Stimulated activated CD8-positive, alpha-beta memory T cell treated with anti-CD3 and anti-CD28 coated beads, Interleukin-2, amount 100 ng/mL, for 48 hours (primary cell): Measurements from ENCODE around the gene ISYNA1.

Experiments
- DNase-seq, 2 donors: peaks; one replicate each; pipeline ENCODE4 v3.0.0-alpha.2; 2020; ENCODE audit warnings: low read depth in 2 of 2

The ISYNA1 gene

DNA sequence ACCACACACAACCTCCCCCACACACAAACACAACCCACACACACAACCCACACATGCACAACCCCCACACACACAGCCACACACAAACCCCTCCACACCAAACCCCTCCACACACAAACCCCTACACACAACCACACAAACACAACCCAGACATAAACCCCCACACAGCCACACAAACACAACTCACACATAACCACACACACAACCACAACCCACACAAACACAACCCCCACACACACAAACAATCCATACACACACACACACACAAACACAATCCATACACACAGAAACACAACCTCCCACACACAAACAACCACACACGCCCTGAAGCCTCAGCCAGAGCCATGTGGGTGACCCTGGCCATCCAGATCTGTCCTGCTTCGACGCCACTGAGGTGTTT is 30.0 kb upstream of the ISYNA1 start:
- DNase-seq, result no peak

DNA sequence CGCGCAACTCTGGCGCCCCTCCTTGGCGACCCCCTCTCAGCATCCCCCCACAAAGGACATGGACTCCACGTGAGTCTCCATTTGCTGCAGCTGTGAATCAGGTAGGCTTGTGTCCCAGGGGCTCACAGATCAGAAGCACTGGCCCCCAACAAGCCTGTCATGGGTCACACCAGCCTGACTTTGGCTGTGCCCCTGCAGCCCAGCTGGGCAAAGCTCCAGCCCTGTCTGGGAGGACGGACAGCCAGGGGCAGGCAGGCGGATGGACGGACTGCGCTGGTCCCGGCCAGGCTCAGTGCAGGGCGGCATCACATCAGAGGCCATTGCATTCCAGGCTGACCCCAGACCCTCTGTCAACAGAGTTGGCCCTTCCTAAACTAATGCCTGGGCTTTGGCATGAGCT is 28.4 kb upstream of the ISYNA1 start:
- no peak for DNase-seq

DNA sequence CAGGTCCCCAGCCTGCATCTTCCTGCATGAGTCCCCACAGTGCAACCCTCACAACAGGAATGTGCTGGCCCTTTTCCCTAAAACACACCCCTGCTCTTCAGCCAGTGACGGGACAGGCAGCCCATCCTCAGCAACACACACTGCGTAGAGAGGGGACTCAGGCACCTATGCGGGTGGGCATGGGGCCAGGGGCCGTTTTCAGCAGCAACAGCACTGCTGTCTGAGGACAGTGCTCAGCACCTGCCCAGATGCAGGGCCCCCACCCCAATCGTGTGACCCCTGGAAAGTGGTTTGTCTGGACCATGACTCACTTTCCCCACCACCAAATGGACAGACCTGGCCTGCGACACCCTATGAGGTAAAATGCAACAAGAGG is 28.0 kb upstream of the ISYNA1 start:
- no peak for DNase-seq

DNA sequence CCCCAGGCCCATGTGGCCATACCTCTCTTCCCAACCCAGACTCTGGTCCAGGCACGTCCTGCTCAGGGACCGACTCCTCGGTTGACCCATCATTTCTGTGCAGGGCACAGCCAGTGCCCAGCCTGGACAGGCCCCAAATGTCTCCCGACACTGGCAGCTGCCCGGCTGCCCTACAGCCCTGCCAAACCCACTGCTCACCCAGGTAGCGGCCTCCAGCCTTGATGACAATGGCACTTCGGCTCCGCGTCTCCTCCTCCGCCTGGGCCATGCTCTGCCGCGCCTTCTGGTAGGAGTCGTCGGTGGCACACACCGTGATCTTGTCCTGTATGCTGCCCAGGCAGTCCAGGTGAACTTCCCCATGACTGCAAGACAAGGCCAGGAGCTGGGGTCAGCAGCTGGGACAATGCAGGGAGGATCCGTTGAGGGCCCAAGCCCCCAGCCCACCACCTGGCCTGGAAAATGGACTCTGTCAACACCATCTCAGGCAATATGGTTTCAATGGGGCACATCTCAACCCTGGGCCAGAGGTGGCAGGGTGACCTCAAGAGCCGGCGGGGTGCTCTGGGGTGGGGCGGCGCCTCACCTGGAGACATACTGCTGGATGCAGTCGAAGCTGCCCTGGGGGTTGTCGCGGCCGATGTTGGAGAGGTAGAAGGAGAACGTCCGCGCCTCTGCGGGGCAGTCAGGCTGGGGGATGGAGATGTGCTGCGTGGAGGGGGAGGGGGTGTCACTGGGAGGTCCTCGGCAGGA is 27.5 kb upstream of the ISYNA1 start:
- DNase-seq, result no peak

DNA sequence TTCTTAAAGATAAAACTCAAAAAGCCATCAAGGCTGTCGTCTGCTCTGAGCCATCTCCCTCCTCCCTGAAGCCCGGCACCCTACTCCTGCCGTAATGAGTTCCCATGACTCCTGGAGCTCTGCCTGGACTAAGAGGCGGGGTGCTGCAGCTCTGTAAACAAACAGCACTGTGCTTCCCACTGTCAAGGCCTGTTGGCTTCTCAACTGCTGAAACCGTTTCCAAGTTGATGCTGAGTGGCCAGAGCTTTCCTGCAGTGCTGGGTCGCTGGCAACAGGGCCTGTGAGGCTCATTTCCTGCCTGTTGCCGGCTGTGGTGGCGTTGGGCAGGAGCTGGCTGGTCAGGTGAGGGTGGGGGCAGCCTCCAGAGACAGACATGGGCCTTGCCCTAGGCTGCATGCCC is 26.7 kb upstream of the ISYNA1 start:
- no peak for DNase-seq

DNA sequence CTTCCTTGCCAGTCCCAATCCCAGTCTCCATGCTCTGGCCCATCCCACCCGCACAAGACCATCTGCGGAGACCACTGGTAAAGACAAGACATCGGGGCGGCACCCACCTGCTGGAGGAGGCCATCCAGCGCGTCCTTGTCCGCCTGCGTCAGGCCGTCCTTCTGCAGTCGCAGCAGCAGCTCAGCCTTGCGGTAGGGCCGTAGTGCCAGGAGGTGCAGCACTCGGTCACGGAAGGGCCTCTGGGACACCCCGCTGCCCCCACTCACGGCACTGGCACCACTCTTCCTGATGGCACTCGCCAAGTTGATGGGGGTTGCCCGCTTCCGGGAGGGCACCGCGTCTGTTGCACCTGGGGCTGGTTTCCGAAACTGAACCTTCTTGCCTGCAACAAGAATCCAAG is 23.5 kb upstream of the ISYNA1 start:
- DNase-seq, result no peak

DNA sequence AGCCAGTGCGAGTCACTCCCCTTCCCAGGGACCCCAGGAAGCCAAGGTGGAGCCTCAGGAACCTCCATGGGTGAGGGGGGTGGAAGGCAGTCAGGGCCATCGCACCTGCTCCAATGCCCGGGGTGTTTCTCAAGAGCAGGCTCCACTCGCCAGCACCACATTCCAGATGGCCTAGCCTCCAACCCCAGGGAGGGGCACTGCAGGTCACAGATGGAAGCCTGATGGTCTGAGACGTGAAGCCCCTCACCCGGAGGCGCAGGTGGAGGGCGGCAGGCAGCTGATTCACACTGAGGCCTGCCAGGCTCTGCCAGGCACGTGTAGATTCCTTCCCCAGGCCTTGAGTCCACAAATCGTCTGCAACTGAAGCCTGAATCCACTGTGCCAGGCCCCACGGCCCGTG is 23.0 kb upstream of the ISYNA1 start:
- no peak for DNase-seq

DNA sequence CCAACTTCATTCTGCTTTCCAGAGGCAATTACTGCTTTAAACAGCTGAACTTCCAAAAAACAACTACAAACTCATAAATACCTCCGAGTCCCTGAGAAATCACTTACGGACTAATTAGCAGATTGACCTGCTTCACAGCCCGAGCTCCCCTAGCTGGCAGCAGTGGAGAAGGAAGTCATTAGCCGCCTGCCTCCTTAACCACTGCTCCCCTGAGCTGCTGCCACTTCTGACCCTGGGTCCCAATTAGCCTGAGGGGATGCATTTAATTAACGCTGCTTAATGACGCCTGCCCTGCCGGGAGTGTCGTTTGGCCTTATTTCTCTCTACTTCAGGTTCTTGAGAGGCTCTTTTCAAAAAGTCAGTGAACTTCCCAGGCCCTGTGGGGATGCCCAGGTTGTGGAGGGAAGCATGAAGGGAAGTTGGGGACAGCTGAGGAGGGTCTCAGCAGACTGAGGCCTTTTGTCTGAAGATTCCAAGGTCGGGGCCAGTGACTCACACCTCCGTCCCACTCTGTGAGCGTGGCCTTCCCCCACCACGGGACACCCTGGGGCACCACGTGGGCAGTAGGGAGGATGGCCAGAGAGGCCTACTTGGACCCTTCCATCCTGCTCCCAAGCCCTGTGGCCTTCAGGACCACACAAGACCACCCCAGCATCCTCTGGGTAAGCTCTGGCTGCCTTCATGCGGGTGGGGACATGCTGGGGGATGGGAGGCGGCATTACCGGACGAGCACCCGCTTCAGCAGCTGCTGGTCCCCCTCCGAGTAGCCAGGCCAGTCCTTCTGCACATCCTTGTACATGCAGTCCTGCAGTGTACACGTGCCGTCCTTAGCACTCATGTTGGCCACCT is 19.8 kb upstream of the ISYNA1 start:
- DNase-seq, result no peak

DNA sequence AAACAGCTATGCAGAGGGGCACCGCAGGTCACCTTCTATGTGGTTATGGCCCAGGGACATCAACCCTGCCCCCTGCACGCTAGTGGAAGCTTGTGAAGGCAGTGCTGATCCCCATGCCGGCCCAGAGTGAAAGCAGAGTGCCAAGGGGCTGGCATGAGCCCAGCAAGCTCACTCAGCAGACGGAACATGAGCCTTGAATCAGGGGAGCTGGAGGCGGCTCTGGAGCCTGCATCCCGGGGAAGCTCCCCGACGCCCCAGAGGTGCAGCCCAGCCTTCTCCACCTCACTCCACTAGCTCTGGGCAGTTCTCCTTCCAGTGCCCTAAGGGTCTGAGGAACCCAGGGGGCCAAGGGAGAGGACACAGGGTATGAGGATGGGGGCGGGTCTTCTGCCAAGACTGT is 19.0 kb upstream of the ISYNA1 start:
- DNase-seq, result no peak

DNA sequence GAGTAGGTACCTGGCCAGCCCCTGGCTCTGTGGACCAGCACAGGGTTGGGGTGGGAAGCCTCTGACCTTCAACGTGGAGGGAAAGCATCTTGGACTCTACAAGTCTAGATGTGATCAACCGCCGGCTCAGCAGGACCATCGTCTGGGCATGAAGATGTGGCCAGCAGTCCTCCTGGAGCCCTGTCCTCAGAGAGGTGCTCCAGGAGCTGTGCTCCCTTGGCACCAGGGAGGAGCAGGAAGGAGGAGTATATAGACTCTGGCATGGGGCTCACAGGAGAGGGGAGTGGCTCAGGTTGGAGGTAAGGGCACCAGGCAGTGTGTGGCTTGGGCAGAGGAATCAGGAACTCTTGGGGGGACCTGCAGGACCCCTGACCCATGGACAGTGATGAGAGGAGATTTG is 18.3 kb upstream of the ISYNA1 start:
- no peak for DNase-seq

DNA sequence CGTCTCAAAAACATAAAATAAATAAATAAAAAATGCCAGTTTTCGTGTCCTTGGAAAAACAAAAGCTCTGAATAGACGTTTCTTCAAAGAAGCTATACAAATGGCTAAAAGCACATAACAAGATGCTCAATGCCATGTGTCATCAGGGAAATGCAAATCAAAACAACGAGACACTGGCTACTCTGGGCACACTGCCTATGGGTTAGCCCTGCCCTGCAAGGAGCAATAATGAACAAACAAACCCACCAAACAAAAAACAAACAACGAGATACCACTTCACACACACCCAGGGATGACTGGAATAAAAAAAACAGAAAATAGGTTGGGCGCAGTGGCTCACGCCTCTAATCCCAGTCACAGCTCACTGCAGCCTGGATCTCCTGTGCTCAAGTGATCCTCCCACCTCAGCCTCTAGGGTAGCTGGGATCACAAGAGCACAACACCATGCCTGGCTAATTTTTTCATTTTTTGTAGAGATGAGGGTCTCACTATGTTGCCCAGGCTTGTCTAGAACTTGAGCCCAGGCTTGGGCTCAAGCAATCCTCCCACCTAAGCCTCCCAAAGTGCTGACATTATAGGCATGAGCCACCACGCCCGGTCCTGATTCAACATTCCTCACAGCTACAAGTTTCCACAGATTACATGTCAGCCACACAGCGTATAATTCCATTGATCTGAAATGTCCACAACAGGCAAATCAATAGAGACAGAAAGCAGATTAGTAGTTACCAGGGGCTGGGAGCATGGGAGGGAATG is 15.5 kb upstream of the ISYNA1 start:
- no peak for DNase-seq

DNA sequence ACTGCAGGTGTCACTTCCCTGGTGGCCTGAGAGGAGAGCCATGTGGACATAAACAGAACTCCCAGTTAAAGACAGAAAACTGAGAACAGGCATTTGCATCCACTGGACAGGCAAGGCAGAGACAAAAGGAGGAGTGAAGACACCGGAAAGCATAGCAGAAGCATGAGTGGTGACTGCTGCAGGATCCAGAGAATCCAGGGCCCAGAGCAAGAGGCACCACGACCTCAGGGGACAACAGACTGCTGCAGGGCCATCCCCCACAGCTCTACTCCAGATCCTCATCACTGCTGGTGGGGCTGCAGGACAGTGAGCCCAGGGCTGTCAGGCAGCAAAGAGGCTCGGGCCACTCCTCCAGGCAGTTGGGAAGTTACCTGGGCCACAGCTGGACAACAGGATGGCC is 14.5 kb upstream of the ISYNA1 start:
- no peak for DNase-seq

DNA sequence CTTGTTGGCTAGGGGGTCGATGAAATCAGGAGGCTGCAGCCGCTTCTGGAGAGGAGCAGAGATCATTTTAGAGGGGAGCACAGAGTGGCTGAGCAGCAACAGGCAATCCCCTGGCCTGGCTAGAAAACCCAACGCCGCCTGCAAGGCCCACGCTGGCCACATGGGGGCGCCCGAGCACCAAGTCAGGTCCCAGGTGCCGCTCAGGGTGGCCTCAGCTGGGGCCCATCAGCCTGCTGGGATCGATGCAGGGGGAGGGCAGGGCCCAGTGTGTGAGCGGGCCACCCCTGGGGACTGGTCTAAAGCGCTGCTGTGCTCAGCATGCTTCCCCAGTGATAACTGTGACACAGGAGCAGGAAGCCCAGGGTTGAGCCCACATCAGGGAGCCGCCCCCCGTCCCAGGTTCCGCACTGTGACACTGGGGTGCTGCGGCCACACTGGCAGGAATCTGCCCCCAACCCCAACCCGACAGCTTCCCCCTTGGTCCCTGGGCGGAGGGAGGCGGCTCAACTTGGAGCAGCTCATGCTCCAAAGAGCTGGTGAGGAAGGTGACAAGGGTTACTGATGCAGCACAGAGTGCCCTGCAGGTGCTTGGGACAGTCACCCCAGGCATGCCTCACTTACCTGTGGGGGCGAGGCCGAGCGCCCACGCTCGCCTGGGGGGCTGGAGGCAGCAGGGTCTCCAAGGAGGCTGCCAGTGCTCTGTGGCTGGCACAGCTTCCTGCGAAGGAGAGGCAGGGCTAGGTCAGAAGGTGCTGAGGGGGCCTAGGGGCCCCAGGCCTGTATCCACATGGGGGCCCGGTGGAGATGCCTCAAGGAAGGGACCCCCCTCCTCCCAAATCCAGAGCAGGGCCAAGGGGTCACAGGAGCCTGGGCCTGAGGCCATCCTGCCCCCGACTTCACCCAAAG is 13.3 kb upstream of the ISYNA1 start:
- DNase-seq, result peak; percentile 81 to 82

DNA sequence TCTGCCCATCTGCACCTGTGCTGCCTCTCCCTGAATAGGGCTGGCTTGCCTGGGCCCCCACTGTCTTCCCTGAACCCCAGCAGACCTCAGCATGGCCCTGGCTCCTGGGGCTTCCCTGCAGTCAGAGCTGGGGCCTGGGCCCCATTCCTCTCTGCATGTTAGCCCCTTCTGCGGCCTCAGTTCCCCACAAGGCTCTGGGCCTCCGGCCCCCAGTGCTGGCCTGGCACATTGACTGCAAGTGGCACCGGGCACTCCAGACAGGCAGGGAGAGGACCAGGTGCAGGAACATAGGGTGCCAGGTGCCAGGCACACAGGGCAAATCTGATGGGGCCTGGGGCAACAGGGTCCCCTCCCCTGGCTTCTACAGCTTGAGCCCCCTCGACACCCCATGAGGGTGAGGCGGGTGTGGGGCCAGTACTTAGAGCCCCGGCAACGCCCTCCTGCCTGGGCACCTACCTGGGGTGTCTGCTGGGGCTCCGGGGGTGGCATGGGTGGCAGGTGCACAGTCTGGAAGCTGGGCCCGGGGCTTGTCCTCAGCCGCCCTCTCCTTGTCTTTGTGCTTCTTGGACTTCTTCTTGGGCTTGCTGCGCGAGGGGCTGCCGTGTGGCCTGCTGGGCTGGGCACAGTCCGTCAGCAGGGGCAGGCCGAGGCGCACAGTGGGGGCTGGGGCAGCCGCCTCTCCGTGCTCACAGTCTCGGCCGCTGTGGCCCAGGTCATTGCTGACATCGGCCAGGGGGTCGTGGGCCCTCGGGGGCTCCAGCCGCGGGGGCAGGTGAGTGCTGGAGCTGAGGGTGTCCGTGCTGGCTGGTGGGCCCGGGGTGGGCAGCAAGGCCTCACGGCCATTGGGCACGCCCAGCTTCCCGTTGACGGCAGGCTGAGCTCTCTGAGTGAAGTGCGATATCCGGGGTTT is 12.3 kb upstream of the ISYNA1 start:
- DNase-seq, result no peak

DNA sequence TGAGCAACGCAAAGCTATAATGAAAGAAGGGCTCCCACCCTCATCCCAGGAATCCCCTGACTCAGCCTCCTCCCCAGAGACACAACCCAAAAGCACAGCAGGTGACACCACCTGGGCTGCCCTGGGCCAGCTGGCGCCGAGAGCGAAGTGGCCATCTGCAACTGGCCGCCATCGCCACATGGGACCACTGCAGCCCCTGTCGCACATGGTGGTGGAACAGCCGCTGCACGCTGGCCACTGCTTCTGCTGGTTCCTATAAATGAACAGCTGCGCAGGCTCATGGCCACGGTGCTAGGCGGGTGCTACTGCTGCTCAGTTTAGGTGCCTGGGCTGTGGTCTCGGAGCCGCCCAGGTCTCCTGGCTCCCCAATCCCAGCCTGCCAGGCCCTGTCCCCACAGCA is 11.6 kb upstream of the ISYNA1 start:
- no peak for DNase-seq

DNA sequence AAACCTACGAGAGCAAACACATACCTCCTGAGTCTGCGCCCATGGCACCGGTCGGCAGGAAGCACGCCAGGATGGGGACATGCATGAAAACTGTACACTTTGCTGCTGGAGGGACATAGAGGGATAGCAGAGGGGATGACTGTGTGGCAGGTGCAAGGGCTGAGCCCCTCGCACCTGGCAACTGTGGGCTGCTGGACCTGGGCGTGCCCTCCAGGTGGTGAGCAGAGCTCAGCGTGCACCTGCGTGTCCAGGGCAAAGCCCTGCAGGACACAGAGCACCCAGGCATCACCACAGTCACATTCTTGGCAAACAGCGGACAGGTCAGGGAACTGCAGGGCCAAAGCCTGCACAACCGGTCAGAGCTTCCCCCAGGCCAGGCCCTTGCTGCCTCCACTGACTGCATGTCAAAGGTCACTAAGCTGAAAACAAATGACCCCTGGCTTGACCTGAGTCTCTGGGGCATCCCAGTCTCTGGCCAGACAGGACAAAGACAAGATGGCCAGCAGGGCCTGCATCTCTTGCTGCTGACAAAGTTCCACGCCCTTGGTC is 9.0 kb upstream of the ISYNA1 start:
- no peak for DNase-seq

DNA sequence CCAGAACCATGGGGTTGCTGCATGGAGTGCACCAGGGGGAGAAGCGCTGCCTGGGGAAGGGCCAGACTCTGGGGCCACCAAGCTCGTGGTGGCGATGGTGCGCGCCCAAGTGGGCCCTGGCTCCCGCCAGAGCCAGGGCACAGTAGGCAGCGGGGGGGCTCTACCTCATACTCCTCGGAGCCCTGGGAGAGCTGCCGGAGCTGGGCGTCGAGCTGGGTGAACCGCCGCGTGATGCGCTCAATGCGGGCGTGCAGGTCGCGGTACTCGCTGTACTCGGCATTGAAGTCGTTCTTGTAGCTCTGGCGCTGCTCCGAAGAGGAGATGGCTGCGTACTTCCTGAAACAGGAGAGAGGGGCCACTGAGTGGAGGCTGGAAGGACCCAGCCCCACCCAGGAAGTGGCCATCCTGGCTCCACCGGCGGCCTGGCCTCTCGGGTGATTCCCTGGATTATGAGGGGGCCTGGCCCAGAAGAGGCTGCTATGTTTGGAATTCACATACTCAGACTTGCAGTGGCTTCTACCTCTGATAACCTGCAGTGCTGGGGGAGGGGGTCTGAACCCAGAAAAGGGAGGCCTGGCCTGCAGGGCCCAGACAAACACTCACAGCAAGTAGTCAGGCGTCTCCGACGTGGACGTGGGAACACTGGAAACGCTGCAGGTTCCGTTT is 8.3 kb upstream of the ISYNA1 start:
- DNase-seq, result no peak

DNA sequence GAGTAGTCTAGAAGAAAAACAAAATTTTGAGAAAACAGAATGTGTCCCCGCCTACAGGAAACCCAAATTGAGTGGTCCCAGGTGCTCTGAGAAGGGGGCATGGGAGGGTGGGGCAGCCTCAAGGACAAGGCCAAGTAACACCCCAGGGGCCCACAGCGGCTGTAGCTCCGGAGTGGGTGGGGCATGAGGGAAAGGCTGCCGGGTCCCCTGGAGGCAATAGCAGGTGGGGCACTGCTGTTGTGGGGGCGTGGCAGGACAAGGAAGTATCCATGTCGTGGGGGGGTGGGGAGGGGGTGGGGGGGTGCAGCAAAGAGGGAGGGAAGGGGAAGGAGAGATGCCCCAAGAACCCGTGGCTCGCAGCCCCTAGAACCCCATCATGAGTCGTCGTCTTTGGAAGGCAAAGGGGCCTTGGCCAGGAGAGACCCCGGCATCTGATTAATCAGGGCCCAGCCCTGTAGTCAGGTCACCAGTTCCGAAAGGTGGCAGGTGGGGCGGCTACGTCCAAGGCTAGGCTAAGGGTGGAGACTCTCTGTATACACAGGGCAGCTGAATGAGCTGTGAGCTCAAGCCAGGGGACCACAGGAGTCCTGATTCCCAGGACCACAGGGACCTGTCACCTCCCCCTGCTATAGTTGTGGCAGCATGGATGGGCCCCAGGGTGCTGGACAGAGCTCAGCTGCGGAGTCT is 7.5 kb upstream of the ISYNA1 start:
- no peak for DNase-seq

DNA sequence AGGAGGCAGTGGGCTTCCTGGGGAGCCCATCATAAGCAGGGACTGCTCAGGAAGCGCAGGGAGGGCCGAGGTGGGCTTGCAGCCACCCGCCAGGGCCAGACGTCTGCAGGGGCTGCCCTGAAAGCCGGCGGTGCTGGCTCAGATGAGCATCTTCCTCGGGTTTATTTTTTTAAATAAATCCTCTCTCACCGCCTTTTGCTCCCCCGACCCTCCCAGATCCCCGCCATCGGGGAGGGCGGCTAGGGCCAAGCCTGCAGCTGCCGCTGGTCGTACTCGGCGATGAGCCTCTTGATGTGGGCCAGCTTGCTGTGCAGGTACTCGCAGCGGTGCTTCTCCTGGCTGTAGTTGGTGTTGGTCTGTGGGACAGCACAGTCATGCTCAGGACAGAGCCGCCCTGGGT is 6.6 kb upstream of the ISYNA1 start:
- DNase-seq, result no peak
